HG02885 (cell line): ENCODE results near the gene ARHGAP31.
"Not testable (repeated sequence)": the region's sequence is repeated elsewhere in the genome, so short reads cannot be mapped to it uniquely, and the experiment has no call there.

Experiments used
- ATAC-seq: cut with Tn5 transposase; IDR thresholded peaks from one replicate; pipeline ENCODE4 v1.9.1; 2021; ENCODE audit warnings: mild to moderate bottlenecking; ENCODE audit not compliant: unreplicated experiment, poor library complexity

The ARHGAP31 gene

DNA sequence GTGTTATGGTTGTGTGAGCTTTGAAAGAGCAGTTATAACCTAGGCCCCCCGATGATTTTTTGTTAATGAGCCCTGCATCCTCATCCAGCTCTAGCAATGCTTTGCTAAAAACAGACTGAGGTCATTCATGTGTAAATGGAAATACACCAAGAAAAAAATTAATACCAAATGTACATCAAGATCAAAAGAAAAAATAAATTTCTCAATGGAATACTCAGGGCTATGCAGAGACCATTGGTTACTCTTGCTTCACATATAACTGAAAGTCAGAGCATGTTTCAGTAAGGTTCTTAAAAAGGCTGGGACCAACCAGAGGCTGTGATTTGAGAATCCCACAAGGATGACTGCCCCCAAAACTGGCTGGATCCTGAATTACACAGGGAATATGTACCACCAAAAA lies 48.0 kb downstream of the ARHGAP31 start:
- no peak for ATAC-seq

DNA sequence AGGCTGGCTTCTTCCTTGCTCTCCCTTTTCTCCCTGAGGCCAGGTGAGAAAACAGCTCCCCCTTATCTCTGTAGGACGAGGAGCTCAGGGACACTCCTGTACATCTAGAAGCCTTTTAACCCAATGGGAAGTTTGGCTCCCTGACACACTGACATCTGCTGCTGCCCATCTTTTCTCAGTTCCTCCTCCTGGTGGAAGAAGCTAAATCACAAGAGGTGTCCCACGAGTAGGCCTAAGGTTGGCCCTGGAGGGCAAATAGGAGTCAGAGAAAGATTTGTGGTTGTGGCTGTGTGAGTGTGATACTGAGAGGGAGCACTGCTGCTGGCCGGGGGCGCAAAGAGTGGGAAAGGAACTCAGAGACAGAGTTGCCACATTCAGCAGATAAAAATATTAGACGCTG lies 49.5 kb downstream of the ARHGAP31 start:
- ATAC-seq: peak; percentile 77

DNA sequence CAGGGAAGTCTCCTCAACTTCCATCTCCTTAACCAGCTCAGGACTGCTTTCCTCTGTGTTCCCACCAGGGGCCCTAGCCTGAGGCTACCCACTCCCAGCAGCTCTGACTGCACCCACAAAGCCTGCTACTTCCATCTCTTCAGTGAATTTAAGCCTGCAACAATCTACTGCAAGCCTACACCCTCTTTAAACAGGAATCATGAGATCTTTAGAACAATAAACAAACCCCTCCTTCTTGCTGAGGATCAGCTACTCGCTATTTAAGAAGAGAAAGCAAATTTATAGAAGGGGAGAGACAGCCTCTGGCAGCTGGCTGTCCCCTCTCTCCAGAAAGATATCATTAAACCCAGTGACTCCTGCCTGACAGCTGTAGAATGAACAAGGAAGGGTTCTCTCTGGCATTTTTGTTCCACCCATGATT lies 51.9 kb downstream of the ARHGAP31 start:
- ATAC-seq: no peak

DNA sequence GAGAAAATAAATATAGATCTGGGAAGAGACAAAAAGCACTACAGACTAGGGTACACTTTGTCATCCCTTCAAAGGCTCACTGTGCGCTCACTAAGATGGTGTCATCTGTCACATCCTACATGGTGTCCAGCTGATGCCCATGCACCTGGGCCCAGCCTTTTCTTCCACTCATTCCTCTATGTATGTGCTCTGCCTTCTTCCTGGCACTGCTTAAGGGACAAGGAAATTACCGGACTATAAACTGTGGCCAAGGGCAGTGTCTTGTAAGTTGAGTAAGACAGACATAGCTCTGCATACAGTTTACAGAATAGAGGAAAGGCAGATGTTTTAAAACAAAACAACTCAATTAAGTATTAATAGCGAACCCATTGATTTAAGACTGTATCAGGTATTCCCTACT lies 52.9 kb downstream of the ARHGAP31 start:
- no peak for ATAC-seq

DNA sequence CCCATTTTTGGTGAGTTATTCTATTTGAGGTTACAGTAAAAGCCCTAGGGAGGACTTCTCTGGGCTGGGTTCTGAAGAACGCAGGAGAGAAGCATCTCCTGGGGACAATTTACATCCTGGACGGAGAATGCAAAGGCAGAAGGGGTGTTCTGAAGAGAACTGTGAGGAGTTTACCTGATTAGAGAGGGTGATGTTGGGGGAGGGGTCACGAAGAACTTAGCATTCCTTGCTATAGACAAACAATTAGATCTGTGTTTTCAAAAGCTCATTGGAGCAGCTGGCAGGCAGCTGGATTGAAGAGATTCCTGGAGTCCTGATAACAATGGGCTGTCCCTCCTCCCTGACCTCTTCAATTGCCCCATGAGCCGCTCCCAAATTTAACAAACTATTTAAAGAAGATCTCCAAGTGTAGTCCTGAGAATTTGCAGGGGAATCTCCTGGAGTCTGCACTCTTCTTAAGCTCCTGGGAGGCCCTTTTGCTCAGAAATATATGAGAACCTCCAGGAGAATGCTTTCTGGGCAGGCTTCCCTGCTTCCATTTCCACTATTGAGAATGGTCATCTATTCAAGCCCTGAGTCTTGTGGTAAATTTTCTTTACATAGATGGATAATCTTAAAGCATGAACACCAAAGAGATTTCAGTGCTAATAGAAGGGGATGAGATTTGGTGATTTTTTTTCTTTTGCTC lies 55.3 kb downstream of the ARHGAP31 start:
- no peak for ATAC-seq

DNA sequence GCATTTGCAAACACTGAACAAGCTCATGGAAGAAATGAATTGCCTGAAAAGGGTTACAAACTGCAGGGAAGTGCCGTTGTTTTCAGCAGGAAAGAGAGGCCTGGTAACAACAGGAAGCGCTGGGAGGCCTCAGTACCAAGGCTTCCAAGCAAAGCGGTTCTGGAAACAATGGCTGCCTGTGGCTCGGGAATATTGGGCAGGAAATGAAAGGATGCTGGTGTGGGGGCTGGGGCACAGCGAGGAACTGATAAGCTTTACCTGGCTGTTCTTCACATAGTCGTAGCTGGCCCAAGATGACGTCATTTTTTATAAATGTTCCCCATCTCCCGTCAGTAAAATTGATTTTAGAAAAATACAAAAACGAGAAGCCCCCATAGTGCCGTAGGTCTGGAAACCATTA lies 55.9 kb downstream of the ARHGAP31 start:
- no peak for ATAC-seq

DNA sequence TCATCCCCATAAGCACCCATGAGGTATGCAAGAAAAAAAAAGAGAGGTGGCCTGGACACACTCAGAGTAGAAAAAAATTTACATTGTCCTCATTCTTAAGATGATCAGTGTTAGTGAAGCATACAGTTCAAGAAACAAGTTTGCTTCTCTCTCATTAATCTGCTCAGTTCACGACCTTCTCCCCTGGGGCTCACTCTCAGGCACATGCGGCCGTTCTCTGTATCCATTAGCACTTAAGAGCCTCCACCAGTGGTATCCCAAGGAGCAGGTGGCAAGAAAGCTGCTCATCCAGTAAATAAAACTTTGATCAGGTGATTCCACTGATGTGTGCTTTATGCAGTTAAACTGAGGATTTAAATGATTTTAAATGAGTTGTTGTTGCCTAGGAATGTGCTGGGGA lies 57.4 kb downstream of the ARHGAP31 start:
- ATAC-seq: no peak

DNA sequence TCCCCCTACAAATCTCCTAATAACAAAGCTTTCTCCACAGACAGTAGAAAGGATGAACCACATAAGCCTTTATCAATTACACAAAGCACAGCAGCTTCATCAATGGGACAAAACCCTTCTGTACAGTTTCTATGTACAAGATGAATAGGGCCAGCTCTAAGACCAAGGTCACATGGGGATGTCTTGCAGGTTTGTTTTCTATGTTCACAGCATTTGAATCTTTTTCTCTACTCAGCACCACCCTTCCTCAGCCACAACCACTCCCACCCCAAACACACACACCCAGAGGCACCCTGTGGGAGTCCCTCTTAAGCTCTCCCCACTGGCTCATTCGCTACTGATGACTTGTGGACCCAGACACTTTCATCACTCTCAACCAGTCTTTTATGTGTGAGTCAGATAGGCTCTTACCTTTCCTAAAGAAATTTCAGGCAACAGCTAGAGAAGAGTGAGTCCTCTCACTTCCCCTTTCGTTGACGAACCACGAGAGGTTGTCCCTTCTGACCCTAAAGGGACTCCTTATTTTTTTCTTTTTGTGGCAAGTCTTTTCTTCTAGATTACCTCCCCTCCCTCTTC lies 57.9 kb downstream of the ARHGAP31 start:
- ATAC-seq: peak; percentile 96

DNA sequence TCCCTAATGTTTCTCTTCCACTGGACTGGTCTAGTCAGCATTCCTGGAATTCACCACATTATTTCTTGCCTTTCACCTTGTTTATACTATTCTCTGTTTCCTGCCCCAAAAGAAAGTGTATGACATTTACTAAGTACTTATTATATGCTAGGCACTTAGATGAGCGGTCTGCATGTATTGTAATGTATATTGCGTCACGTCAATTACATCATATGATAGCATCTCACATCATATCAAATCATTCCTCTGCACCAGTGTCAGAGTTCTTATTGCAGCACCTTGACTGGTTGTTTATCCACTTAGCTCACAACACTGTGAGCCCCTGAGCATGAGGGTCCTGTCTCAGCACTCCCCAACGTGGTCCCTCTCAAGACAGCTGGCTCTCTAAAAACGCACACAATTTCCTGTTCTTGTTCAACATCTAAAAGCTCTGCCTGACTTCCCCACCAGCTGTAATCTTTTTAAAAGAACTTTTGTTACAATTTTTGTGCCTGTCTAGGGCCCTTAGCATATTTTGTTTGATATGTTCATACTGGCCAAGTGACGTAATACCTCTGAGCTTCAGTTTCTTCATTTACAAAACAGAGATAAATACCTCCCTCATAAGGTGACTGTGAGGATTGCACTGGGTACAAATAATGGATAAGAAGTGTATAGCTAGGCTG lies 58.8 kb downstream of the ARHGAP31 start:
- ATAC-seq: peak; percentile 18

DNA sequence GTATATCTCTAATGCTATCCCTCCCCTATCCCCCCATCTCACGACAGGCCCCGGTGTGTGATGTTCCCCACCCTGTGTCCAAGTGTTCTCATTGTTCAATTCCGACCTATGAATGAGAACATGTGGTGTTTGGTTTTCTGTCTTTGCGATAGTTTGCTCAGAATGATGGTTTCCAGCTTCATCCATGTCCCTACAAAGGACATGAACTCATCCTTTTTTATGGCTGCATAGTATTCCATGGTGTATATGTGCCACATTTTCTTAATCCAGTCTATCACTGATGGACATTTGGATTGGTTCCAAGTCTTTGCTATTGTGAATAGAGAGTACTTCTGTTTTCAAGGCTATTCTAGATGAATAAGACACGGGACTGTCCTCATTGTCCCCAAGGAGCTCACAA lies 61.4 kb downstream of the ARHGAP31 start:
- ATAC-seq: not testable (repeated sequence)

DNA sequence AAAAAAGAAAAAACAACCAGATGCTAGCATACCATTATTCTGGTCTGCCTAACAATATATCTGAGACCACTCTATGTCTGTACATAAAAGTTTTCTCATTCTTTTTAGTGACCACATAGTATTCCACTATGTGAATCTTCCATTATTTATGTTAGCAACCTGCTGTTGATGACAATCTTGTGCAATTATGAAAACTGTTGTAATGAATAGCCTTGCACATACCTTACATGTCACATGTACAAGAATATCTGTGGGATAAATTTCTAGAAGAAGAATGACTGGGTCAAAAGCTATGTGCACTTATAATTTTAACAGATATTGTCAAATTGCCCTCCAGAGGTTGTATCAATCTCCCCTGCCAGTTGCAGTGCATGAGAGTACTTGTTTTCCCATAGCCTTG lies 62.5 kb downstream of the ARHGAP31 start:
- ATAC-seq: no peak

DNA sequence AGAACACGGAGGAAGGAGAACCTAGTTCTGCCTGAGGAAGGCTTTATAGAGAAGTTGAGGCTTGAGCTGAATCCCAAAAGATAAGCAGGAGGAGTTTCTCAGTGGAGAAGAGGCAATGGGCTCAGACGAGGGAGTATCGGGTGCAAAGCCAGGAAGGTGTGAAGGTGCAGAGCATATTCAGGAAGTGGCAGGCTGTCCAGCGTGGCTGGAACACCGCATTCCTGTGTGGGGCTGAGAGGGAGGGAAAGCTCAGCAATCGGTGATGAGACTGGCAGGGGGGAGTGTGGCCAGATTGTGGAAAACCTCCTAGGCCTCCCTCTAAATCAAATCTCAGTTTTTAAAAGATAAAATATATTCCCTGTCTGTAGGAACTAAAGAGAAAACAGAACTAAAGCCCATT lies 63.0 kb downstream of the ARHGAP31 start:
- no peak for ATAC-seq

DNA sequence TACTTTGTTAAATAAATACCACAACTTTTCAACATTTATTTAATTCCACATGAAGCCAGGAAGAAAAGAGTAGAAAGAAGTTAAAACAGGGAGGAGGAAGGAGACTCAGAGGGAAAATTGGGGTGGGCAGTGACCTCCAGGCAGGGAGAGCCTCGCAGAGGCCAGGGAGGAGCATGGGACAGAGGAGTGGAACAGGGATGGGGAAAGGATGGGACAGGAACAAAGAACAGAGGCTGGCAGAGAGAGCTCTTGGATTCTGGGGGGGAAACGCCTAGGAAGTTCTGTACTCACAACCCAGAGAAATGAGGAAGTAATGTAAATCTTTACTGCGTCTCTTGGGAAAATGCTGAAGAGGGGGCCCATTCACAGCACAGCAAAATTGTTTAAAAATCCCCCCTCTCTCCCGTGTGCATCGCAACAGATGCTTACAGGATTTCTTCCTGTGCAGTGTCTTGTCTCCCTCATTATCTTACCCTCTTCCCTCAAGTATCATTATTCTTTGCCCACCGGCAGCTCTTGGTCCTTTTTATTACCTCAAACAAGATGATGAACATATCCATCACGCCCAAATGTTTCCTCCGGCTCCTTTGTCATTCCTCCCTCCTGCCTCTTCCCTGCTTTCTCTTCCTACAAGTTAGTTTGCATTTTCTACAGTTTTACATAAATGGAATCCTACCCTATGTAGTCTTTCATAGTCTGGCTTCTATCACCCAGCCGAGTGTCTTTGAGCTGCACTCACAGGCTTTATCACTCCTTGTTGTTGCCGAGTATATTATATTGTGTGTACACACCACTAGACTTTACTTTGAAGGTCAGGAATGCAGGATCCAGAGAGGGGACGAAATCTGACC lies 65.5 kb downstream of the ARHGAP31 start:
- peak; percentile 72 for ATAC-seq

DNA sequence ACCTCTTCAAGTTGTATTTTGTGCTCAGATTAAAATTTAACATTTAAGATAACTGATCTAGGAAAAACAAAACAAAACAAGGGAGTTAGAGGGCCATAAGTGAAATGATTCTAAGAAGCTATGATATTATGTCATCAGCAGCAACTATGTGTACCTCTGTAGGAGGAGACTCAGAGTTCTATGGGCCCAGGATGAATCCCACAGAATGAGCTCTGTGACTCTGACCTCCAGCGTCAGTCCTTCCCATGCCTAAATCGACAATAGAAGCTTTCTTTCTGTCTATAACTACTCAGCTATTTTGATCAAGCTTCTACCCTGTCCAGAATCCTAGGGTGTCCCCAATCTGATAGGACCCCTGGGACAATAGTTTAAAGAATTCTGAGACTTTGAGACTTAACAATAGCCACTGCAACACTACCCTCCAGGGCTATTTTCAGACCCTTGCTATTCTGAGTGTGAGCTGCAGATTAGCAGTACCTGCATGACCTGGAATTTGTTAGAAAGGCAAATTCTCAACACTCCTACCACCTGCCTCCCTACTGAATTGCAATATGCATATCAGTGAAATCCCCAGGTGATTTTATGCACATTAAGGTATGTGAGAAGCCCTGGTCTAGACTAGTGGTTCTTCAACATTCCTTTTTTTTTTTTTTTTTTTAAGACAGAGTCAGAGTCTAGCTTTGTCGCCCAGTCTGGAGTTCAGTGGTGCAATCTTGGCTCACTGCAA lies 66.7 kb downstream of the ARHGAP31 start:
- no peak for ATAC-seq

DNA sequence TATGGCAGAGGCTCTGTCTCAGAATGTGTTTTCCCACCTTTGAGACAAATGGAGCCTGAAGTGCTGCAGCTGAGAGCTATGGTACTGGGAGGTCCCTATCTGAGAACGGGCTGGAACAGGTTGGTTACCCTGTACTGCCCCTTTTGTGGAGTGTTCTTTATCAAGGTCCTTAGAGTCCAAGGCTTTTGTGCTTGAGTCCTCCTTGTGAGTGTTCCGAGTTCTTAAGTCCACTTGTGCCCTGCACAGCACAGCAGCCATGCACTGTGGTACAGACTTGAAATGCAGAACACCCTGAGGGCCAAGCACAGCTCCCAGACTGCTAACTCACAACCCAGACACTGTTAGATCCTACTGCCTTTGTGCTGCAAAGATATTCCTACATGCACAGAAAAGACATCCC lies 67.8 kb downstream of the ARHGAP31 start:
- no peak for ATAC-seq

DNA sequence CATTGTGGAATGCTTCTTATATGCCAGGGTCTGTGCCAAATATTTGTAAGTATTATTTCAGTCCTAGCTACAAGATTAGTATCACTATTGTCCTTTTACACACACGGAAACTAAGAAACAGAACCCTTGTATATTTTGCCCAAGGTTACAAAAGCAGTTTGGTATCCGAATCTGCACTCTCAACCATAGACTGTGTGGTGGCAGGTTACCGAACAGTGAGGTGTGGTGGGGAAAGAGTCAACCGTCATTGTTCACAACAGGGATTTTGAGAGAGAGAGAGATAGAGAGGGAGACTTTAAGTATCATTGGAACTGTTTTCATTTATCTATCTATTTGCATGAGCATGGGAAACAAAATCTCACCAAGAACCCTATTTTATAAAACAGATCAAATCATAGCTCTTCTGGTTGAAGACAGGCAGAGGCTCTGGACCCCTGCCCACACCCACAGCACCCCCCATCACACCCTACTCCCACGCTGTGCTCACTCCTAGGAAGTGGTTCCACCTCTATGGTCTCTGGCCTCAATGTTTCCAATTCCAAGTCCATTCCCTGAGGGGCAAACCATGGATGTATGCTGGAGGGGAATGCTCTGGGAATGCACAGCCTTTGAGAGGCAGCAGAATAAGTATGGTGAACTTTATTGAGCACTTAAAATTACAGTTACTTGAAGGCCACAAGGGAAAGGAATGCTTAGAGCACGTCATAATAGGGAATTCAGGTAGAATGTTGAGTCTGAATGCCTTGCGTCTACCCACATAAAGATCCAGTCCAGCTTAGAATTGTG lies 69.0 kb downstream of the ARHGAP31 start:
- ATAC-seq: no peak

DNA sequence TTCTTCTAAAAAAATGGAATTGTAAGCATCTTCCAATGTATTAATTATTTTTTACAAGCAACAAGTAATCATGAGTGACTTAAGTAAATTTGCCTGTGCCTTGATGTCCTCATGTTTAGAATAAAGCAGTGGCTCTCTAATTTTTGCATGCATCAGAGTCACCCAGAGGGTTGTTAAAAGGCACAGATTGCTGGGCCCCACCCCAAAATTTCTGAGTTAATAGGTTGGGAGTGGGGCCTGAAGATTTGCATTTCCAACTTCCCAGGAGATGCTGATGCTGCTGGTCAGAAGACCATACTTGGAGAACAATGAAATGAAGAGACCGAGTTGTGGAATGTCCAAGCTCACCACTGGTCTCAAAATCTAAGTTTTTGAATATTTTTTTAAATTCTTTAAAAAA lies 70.2 kb downstream of the ARHGAP31 start:
- ATAC-seq: no peak

DNA sequence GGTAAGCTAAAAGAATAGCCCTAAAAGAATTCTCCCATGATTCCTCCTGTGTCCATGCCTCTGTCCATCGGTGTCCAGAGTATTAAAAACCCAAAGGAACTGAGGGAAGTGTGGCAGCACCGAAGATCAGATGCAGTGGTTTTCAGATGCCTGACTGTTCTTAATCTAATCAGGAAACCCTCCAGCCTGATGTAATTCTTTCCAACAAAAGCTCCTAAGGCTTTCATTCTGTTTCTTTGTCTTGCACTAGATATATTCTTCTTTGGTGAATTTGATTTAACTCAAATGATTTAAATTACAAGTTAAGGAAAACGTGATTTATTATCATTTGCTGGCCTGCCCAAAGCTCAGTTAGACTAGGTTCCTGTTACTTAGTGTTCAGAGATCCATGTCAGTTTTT lies 71.2 kb downstream of the ARHGAP31 start:
- ATAC-seq: no peak

DNA sequence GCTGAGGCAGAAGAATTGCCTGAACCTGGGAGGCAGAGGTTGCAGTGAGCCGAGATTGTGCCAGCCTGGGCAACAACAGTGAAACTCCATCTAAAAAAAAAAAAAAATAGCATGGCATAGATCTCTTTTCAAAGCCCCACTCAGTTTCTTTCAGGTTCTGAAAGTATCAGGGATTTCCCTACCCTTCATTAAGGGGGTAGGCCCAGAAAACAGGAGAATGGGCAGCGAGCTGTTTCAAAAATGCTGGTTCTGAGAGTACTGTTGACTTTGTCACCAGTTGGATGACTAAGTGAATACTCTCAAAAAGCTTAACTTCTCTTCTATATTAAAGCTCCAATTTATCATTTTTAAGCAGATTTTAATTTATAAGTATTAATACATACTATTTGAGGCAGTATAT lies 72.8 kb downstream of the ARHGAP31 start:
- ATAC-seq: no peak

DNA sequence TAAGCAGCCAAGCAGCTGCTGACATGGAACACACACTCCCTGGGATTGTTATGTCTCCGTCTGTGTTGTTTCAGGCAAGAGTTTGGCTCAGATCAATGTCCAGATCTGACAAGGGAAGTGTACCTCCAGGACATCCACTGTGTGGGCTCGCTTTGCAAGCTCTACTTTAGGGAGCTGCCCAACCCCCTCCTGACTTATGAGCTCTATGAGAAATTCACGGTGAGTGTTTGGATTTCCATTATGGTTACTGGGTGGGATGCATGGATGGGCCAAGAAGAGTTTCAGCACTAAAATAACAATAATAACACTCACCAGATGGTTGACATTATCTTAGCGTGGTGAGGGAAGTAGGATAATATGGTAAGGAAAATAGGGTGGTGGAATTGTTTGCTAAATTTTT lies 74.1 kb downstream of the ARHGAP31 start:
- ATAC-seq: no peak
